OCI-LY7 (cell line): ENCODE measurements around the gene LYPLA2. TPM values are rescaled to one million over a fixed set of nuclear protein-coding genes. Genes with fewer than 3 reads are reported as not detected.

Experiments used
- BruUV-seq: library from RNA; stranded (reverse); fragments of 400-500 nt; replicated peaks from 2 replicates; lab custom pipeline; 2021; lab: Mats Ljungman, UMichigan
- CTCF ChIA-PET: fragments of 300-600 bp; sonication (Branson Sonifier 250); formaldehyde crosslinking; loops from one replicate; lab custom pipeline; 2022; ENCODE audit warnings: antibody characterized with exemption; ENCODE audit not compliant: unreplicated experiment; lab: Charles Lee
- POLR2A ChIA-PET: fragments of 300-600 bp; sonication (Branson Sonifier 250); formaldehyde crosslinking; loops from one replicate; lab custom pipeline; 2022; ENCODE audit warnings: antibody characterized with exemption; lab: Charles Lee
- DNase-seq: peaks from one replicate; pipeline ENCODE4 v3.0.0-alpha.2; 2015; ENCODE audit warnings: low spot score
- H2AFZ ChIP-seq: fragments of 200-600 bp; sonication (generic), shearing (Covaris generic); 2 replicates; pipeline ENCODE4 v1.6.1; 2014; ENCODE audit warnings: mild to moderate bottlenecking, antibody characterized with exemption, low read length, moderate library complexity
- H3K27ac ChIP-seq: fragments of 200-600 bp; sonication (generic); 2 replicates; pipeline ENCODE4 v1.5.1; 2014; ENCODE audit warnings: mixed run types, low read depth, mild to moderate bottlenecking, moderate library complexity, low read length, inconsistent platforms; ENCODE audit not compliant: poor library complexity, severe bottlenecking
- H3K36me3 ChIP-seq: fragments of 200-600 bp; sonication (generic); 2 replicates; pipeline ENCODE4 v1.6.1; 2014; ENCODE audit warnings: mild to moderate bottlenecking, antibody characterized with exemption, low read length, moderate library complexity, mixed read lengths; ENCODE audit not compliant: insufficient read depth
- H3K4me1 ChIP-seq: fragments of 200-600 bp; sonication (generic); 2 replicates; pipeline ENCODE4 v1.5.1; 2014; ENCODE audit warnings: mild to moderate bottlenecking, low read length; ENCODE audit not compliant: insufficient read depth, poor library complexity, severe bottlenecking
- H3K4me2 ChIP-seq: fragments of 200-600 bp; sonication (generic); 2 replicates; pipeline ENCODE4 v1.6.1; 2014; ENCODE audit warnings: mild to moderate bottlenecking, low read length
- H3K4me3 ChIP-seq: fragments of 200-600 bp; sonication (generic); 2 replicates; pipeline ENCODE4 v1.5.1; 2014; ENCODE audit warnings: mild to moderate bottlenecking, low read depth, low read length; ENCODE audit not compliant: poor library complexity, severe bottlenecking
- H3K79me2 ChIP-seq: fragments of 200-600 bp; sonication (generic); 2 replicates; pipeline ENCODE4 v1.6.1; 2016; ENCODE audit warnings: low read depth, mild to moderate bottlenecking, low read length, moderate library complexity, mixed read lengths; ENCODE audit not compliant: insufficient read depth
- H3K9me2 ChIP-seq: fragments of 200-600 bp; sonication (generic); 2 replicates; pipeline ENCODE4 v1.6.1; 2016; ENCODE audit warnings: mild to moderate bottlenecking, low read length, mixed read lengths; ENCODE audit not compliant: insufficient read depth
- H3K9me3 ChIP-seq: fragments of 200-600 bp; sonication (generic); 2 replicates; pipeline ENCODE4 v1.6.1; 2014; ENCODE audit warnings: mild to moderate bottlenecking, mixed run types, low read length, mixed read lengths
- H4K20me1 ChIP-seq: fragments of 200-600 bp; sonication (generic); 2 replicates; pipeline ENCODE4 v1.6.1; 2014; ENCODE audit warnings: mild to moderate bottlenecking, antibody characterized with exemption, low read length, moderate library complexity, mixed read lengths; ENCODE audit not compliant: insufficient read depth
- CTCF ChIP-seq: fragments of 200-600 bp; sonication (generic); conservative IDR thresholded peaks from 2 replicates; pipeline ENCODE4 v1.5.1; 2014; ENCODE audit warnings: mild to moderate bottlenecking, antibody characterized with exemption, low read length, moderate library complexity, mixed read lengths
- EZH2phosphoT487 ChIP-seq: fragments of 200-600 bp; sonication (generic); IDR thresholded peaks from 2 replicates; pipeline ENCODE4 v1.6.1; 2018; ENCODE audit warnings: low read depth, borderline replicate concordance, mild to moderate bottlenecking, mixed run types, antibody characterized with exemption, low read length, moderate library complexity, mixed read lengths
- intact Hi-C: fragments of 100-400 bp; cut with micrococcal nuclease; formaldehyde crosslinking; loops from one replicate; pipeline ENCODE4 v1.10.0; 2022; ENCODE audit not compliant: unreplicated experiment
- total RNA-seq, 2 experiments: library from RNA; depleted of rRNA in 1 of 2; stranded (reverse); fragments of >200 nt in 1 of 2; shearing (Covaris generic) in 1 of 2; gene quantifications; 2 replicates each; pipeline ENCODE4 v1.2.3, GENCODE V29; 2014 to 2022

LYPLA2 gene
- total RNA-seq, 2 experiments from 2014 or later: 68.3 to 91.2 TPM

- H3K79me2 ChIP-seq: peaks cover 37% of the 10 kb centered on the region
- H2AFZ ChIP-seq: no peak overlapping the region
- H3K27ac ChIP-seq: no peak overlapping the region
- no peaks in the 10 kb centered on the region for H3K9me2 ChIP-seq
- no TSS peak for BruUV-seq
- peaks cover 7% of the 10 kb centered on the region for H3K4me1 ChIP-seq
- TF ChIP-seq CTCF (no peak), EZH2phosphoT487 (no peak)
- ChIA-PET POLR2A (interaction anchor here (0.6 kb wide), 1 partner anchor 769 kb away, joined by 3 read pairs; no protein-coding TSS in a partner anchor), CTCF (no interaction called here)
- H3K4me2 ChIP-seq: no peak overlapping the region
- intact Hi-C loops: loop anchor here (1.0 to 5.0 kb wide), 3 partner anchors 35 to 207 kb away; no protein-coding TSS in a partner anchor
- peaks cover 17% of the 10 kb centered on the region for H4K20me1 ChIP-seq
- no peaks in the 10 kb centered on the region for H3K9me3 ChIP-seq
- H3K36me3 ChIP-seq: peaks cover 95% of the 10 kb centered on the region
- no peak for DNase-seq
- H3K4me3 ChIP-seq: no peak overlapping the region
Measured at GRCh38 chr1:23751815-23752200, 39.1 kb upstream of the LYPLA2 start.

GRCh38 chr1:23752909-23753308 is 38.0 kb upstream of the LYPLA2 start:
- Histone ChIP-seq H3K9me3 (no peaks in the 10 kb centered on the region), H3K79me2 (peaks cover 26% of the 10 kb centered on the region; the same call in 1 of the 2 replicates), H3K36me3 (peaks cover 95% of the 10 kb centered on the region), H3K4me1 (peaks cover 5% of the 10 kb centered on the region), H2AFZ (no peak overlapping the region), H3K4me3 (no peak overlapping the region), H3K4me2 (no peak overlapping the region), H3K27ac (no peak overlapping the region), H3K9me2 (no peaks in the 10 kb centered on the region), H4K20me1 (peaks cover 10% of the 10 kb centered on the region)
- POLR2A ChIA-PET: interaction anchor here (1.3 kb wide), 1 partner anchor 268 kb away, joined by 3 read pairs; the partner anchor contains the start of gene ASAP3
- no TSS peak for BruUV-seq
- TF ChIP-seq EZH2phosphoT487: no peak
- intact Hi-C loops: loop anchor here (5.0 kb wide), 1 partner anchor 36 kb away; no protein-coding TSS in a partner anchor
- DNase-seq: no peak
- CTCF ChIA-PET: no interaction called here

- Histone ChIP-seq H2AFZ (no peak overlapping the region), H3K9me3 (no peaks in the 10 kb centered on the region), H3K36me3 (peaks cover 98% of the 10 kb centered on the region), H3K4me1 (peaks cover 13% of the 10 kb centered on the region), H3K4me3 (no peak overlapping the region), H3K79me2 (peaks cover 5% of the 10 kb centered on the region; the same call in 1 of the 2 replicates), H3K9me2 (no peaks in the 10 kb centered on the region), H4K20me1 (peaks cover 7% of the 10 kb centered on the region; the same call in 1 of the 2 replicates), H3K4me2 (no peak overlapping the region), H3K27ac (no peak overlapping the region)
- no peak for DNase-seq
- BruUV-seq: no TSS peak
- intact Hi-C loops: no loop called here
- POLR2A ChIA-PET: no interaction called here
- TF ChIP-seq CTCF (no peak), EZH2phosphoT487 (no peak)
- CTCF ChIA-PET: no interaction called here
Measured at GRCh38 chr1:23756676-23757075, 34.3 kb upstream of the LYPLA2 start.
